ENCODE measurements around the gene LIPT1.
A peak's percentile ranks its signal among the peaks of the same experiment; 100 is the strongest.
"Not testable (repeated sequence)": the region's sequence is repeated elsewhere in the genome, so short reads cannot be mapped to it uniquely, and the experiment has no call there.

LIPT1 gene

GRCh38 chr2:99180755-99181623, 26.2 kb downstream of the LIPT1 start, which contains the start of the genes MITD1 and MRPL30:
MITD1 (minus strand) TSS chr2:99181058; CDS start chr2:99180981, 77 bp downstream.
MRPL30 (plus strand) TSS chr2:99181184; CDS start chr2:99186204, 5,020 bp downstream.
- DNase-seq = peak; percentile 84

GRCh38 chr2:99181624-99182000, 26.8 kb downstream of the LIPT1 start:
- DNase-seq = no peak

GRCh38 chr2:99183025-99183424, 28.3 kb downstream of the LIPT1 start:
- DNase-seq = no peak

- no peak for DNase-seq
Observed at GRCh38 chr2:99184811-99185210, 30.0 kb downstream of the LIPT1 start.

- DNase-seq = no peak
Observed at GRCh38 chr2:99187011-99187410, 32.2 kb downstream of the LIPT1 start.

GRCh38 chr2:99188357-99188756, 33.6 kb downstream of the LIPT1 start:
- DNase-seq = no peak

- no peak for DNase-seq
Observed at GRCh38 chr2:99190548-99190947, 35.8 kb downstream of the LIPT1 start.

GRCh38 chr2:99192364-99192763, 37.6 kb downstream of the LIPT1 start:
- DNase-seq = not testable (repeated sequence)

- DNase-seq = no peak
Observed at GRCh38 chr2:99198103-99198841, 43.5 kb downstream of the LIPT1 start.

- DNase-seq = no peak
Observed at GRCh38 chr2:99200076-99200800, 45.5 kb downstream of the LIPT1 start.

- no peak for DNase-seq
Observed at GRCh38 chr2:99201959-99202678, 47.4 kb downstream of the LIPT1 start.

- no peak for DNase-seq
Observed at GRCh38 chr2:99205491-99205890, 50.7 kb downstream of the LIPT1 start.
